ENCODE data around the gene YLPM1. TPM values are rescaled to one million over a fixed set of nuclear protein-coding genes. Genes with fewer than 3 reads are reported as not detected.

YLPM1 gene
- polyA plus RNA-seq, 3 donors: 2.9 to 19.2 (median 6.2) TPM

DNA sequence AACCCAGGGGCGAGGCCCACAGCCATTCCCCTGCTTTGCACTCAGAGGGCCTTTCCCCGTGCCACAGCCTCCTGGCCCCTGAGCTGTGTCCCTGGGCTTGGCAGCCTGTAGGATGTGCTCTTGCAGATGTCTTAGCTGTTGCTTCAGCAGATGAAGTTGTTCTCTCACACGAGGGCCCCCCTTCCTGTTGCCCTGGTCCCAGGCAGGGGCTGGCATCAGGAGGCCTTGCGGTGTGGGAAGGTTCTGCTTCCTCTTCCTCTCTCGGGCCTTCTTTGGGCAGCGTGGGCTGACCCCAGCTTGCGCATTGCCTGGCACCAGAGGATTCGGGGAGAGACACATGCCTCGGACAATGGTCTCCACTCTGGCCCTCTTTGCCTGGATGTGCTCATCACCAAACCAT is 100.2 kb downstream of the YLPM1 start:
- Histone ChIP-seq H3K4me1 (ENCODE audit: control insufficient read depth in 1 of 2, insufficient read depth in 2 of 2, low read length in 2 of 2) (peaks cover 13 to 20% of the 10 kb centered on the region in 2 donors), H3K36me3 (replicated peaks in 1 of 2; ENCODE audit: control insufficient read depth in 1 of 2, insufficient read depth in 2 of 2, low read length in 2 of 2) (no peaks in the 10 kb centered on the region), H3K9me3 (replicated peaks in 1 of 2; ENCODE audit: control insufficient read depth in 1 of 2, insufficient read depth in 1 of 2, low read length in 2 of 2) (no peaks in the 10 kb centered on the region), H3K79me2 (ENCODE audit: insufficient read depth, low read length) (no peaks in the 10 kb centered on the region), H3K27me3 (ENCODE audit: control insufficient read depth in 2 of 2, insufficient read depth in 2 of 2, low read length in 2 of 2) (no peaks in the 10 kb centered on the region), H3K27ac (ENCODE audit: low read depth in 1 of 2, low read length in 2 of 2) (no peak overlapping the region), H3K9ac (ENCODE audit: insufficient read depth, low read length, poor library complexity, severe bottlenecking) (peak overlapping the region; percentile 9), H3K4me3 (replicated peaks in 1 of 3; ENCODE audit: low read depth in 2 of 3, low read length in 3 of 3) (no peak overlapping the region), H2AFZ (ENCODE audit: insufficient read depth, low read depth, low read length, poor library complexity, severe bottlenecking) (peak overlapping the region; percentile 62), H4K20me1 (ENCODE audit: insufficient read depth, low read length) (no peaks in the 10 kb centered on the region), H3K4me2 (replicated peaks; ENCODE audit: extremely low read depth, low read length, poor library complexity, severe bottlenecking) (peak overlapping the region; percentile 35)
- no peaks in the 10 kb centered on the region for H3K9me3 Mint-ChIP-seq
- H3K27me3 Mint-ChIP-seq (ENCODE audit: low read depth in 3 of 3): no peaks in the 10 kb centered on the region
- TF ChIP-seq, protein P1, sequence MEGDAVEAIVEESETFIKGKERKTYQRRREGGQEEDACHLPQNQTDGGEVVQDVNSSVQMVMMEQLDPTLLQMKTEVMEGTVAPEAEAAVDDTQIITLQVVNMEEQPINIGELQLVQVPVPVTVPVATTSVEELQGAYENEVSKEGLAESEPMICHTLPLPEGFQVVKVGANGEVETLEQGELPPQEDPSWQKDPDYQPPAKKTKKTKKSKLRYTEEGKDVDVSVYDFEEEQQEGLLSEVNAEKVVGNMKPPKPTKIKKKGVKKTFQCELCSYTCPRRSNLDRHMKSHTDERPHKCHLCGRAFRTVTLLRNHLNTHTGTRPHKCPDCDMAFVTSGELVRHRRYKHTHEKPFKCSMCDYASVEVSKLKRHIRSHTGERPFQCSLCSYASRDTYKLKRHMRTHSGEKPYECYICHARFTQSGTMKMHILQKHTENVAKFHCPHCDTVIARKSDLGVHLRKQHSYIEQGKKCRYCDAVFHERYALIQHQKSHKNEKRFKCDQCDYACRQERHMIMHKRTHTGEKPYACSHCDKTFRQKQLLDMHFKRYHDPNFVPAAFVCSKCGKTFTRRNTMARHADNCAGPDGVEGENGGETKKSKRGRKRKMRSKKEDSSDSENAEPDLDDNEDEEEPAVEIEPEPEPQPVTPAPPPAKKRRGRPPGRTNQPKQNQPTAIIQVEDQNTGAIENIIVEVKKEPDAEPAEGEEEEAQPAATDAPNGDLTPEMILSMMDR (IDR thresholded peaks at IDR 0.05): no peak
- WGBS (ENCODE audit: insufficient coverage): 12% methylated on average over 9 of the region's 9 CpGs
- peak overlapping the region in 2 of 7 donors; percentile 47 to 48 for H3K27ac Mint-ChIP-seq
- peak overlapping the region in 1 of 2 donors; percentile 75 for H3K4me3 Mint-ChIP-seq
- intact Hi-C loops (cut with micrococcal nuclease): loop anchor here (5.0 to 10.0 kb wide), 2 partner anchors 222 to 224 kb away; no protein-coding TSS in a partner anchor
- peak; percentile 21 to 38 (median 26) for DNase-seq
- H3K4me1 Mint-ChIP-seq: peaks cover 26% of the 10 kb centered on the region
- H3K36me3 Mint-ChIP-seq: no peaks in the 10 kb centered on the region

DNA sequence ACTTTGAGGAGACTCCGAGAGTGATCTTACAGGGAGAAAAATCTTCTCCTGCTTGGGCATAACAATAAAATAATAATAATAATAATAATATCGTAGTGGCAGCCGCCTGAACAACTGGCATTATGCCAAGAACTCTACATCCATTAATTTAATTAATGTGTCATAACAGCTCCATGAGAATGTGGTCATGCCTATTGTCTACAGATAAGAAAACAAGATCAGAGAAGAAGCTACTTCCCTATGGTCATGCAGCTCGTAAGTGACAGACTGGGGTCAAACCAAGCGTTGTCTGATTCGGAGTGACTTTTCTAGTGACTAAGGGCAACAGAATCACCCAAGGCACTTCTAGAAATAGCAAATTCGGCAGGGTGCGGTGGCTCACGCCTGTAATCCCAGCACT is 101.1 kb downstream of the YLPM1 start:
- TF ChIP-seq, protein P1 (IDR thresholded peaks at IDR 0.05): no peak
- no peak overlapping the region for H3K4me3 Mint-ChIP-seq
- no peaks in the 10 kb centered on the region for H3K36me3 ChIP-seq (replicated peaks in 1 of 2; ENCODE audit: control insufficient read depth in 1 of 2, insufficient read depth in 2 of 2, low read length in 2 of 2)
- H3K9me3 Mint-ChIP-seq: peaks cover 0 to 2% (median 0%) of the 10 kb centered on the region in 7 donors
- H3K27me3 ChIP-seq (ENCODE audit: control insufficient read depth in 2 of 2, insufficient read depth in 2 of 2, low read length in 2 of 2): no peaks in the 10 kb centered on the region
- no peak overlapping the region for H3K27ac Mint-ChIP-seq
- H3K27me3 Mint-ChIP-seq (ENCODE audit: low read depth in 3 of 3): no peaks in the 10 kb centered on the region
- H3K9ac ChIP-seq (ENCODE audit: insufficient read depth, low read length, poor library complexity, severe bottlenecking): no peak overlapping the region
- 77% methylated on average over 5 of the region's 9 CpGs for WGBS (ENCODE audit: insufficient coverage)
- H3K27ac ChIP-seq (ENCODE audit: low read depth in 1 of 2, low read length in 2 of 2): no peak overlapping the region
- H3K36me3 Mint-ChIP-seq: no peaks in the 10 kb centered on the region
- intact Hi-C loops (cut with micrococcal nuclease): loop anchor here (5.0 to 10.0 kb wide), 2 partner anchors 221 to 223 kb away; no protein-coding TSS in a partner anchor
- peaks cover 26% of the 10 kb centered on the region for H3K4me1 Mint-ChIP-seq
- no peak overlapping the region for H2AFZ ChIP-seq (ENCODE audit: insufficient read depth, low read depth, low read length, poor library complexity, severe bottlenecking)
- DNase-seq: no peak
- H3K4me2 ChIP-seq (replicated peaks; ENCODE audit: extremely low read depth, low read length, poor library complexity, severe bottlenecking): no peak overlapping the region
- no peak overlapping the region for H3K4me3 ChIP-seq (replicated peaks in 1 of 3; ENCODE audit: low read depth in 2 of 3, low read length in 3 of 3)
- peaks cover 13 to 20% of the 10 kb centered on the region in 2 donors for H3K4me1 ChIP-seq (ENCODE audit: control insufficient read depth in 1 of 2, insufficient read depth in 2 of 2, low read length in 2 of 2)
- H4K20me1 ChIP-seq (ENCODE audit: insufficient read depth, low read length): no peaks in the 10 kb centered on the region
- no peaks in the 10 kb centered on the region for H3K9me3 ChIP-seq (replicated peaks in 1 of 2; ENCODE audit: control insufficient read depth in 1 of 2, insufficient read depth in 1 of 2, low read length in 2 of 2)
- H3K79me2 ChIP-seq (ENCODE audit: insufficient read depth, low read length): no peaks in the 10 kb centered on the region
